Esophagus squamous epithelium (tissue), 5 donors: Measurements from ENCODE around the gene ZNF407. TPM values are rescaled to one million over a fixed set of nuclear protein-coding genes. Genes with fewer than 3 reads are reported as not detected.

Source experiments
- DNase-seq: peaks from one replicate; lab custom pipeline; 2025; lab: John Stamatoyannopoulos, UW
- H3K27ac ChIP-seq, 4 donors: fragments of 200-600 bp; sonication (generic); one replicate each; pipeline ENCODE4 v1.5.1; 2016 to 2019; ENCODE audit warnings: mild to moderate bottlenecking in 1 of 4
- H3K27me3 ChIP-seq, 4 donors: fragments of 200-600 bp; sonication (generic); 1 replicate in 3 of 4; 2 replicates in 1 of 4; pipeline versions ENCODE4 v1.5.1 to v1.6.0; 2017 to 2021; ENCODE audit warnings: antibody characterized with exemption in 1 of 4
- H3K36me3 ChIP-seq, 3 donors: fragments of 200-600 bp; sonication (generic); one replicate each; pipeline ENCODE4 v1.5.1; 2016 to 2019
- H3K4me1 ChIP-seq, 3 donors: fragments of 200-600 bp; sonication (generic); one replicate each; pipeline ENCODE4 v1.5.1; 2017 to 2019
- H3K4me3 ChIP-seq, 4 donors: fragments of 200-600 bp; sonication (generic); 1 replicate in 3 of 4; 2 replicates in 1 of 4; pipeline ENCODE4 v1.5.1; 2016 to 2019; ENCODE audit warnings: mild to moderate bottlenecking in 2 of 4, moderate library complexity in 1 of 4
- H3K9me3 ChIP-seq, 3 donors: fragments of 200-600 bp; sonication (generic); one replicate each; pipeline ENCODE4 v1.5.1; 2016 to 2019
- POLR2A ChIP-seq, 4 donors: fragments of 450-650 bp; IDR thresholded peaks; one replicate each; pipeline ENCODE4 v1.6.1; 2017; ENCODE audit warnings: antibody characterized with exemption in 4 of 4, mild to moderate bottlenecking in 4 of 4, moderate library complexity in 3 of 4
- WGBS, 2 donors: methylation state at CpG; one replicate each; pipeline ENCODE4 v1.1.5; 2018; 5-methylcytosine and 5-hydroxymethylcytosine counted together
- intact Hi-C: fragments of 100-400 bp; cut with DNase I; formaldehyde crosslinking; loops from one replicate; pipeline ENCODE4 v1.15.0; 2022
- total RNA-seq, 4 donors: library from RNA; depleted of rRNA; stranded (reverse); fragments of >200 nt; gene quantifications; one replicate each; pipeline ENCODE4 v1.1.0, GENCODE V29; 2016
- TF ChIP-seq, protein P1 (sequence below), 6 experiments: fragments of 450-650 bp in 4 of 6; fragments of 200-600 bp in 2 of 6; sonication (generic) in 2 of 6; IDR thresholded peaks; one replicate each; pipeline ENCODE4 v1.5.1; 2016 to 2019; ENCODE audit warnings: antibody characterized with exemption in 6 of 6, mild to moderate bottlenecking in 4 of 6, moderate library complexity in 4 of 6
- donor health status: DM: yes; HTN: yes; CAD: no.

ZNF407 gene
- total RNA-seq, 4 donors from 2014 or later = 6.4 to 21.2 (median 13.1) TPM

DNA sequence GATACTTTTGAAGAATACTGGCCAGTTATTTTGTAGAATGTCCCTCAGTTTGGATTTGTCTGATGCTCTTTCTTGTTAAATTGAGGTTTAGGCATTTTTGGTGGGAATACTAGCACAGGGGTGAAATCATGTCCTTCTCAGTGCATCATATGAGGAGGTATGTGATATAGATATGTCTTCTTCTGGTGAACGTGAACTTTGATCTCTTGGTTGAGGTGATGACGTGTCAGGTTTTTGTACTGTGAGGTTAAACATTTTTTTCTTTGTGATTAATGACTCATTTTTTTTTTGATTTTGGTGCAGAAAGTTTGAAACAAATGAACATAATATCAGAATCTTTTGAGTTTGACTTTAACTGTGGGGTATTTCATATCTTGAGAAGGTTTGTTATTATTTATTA lies 11.0 kb downstream of the ZNF407 start:
- H3K4me1 ChIP-seq = no peaks in the 10 kb centered on the region
- no peak overlapping the region for H3K27ac ChIP-seq
- intact Hi-C loops = no loop called here
- no peaks in the 10 kb centered on the region for H3K27me3 ChIP-seq
- H3K4me3 ChIP-seq = no peak overlapping the region
- no peaks in the 10 kb centered on the region for H3K36me3 ChIP-seq
- DNase-seq = no peak
- TF ChIP-seq POLR2A (IDR thresholded peaks at IDR 0.05) = no peak
- TF ChIP-seq, protein P1, sequence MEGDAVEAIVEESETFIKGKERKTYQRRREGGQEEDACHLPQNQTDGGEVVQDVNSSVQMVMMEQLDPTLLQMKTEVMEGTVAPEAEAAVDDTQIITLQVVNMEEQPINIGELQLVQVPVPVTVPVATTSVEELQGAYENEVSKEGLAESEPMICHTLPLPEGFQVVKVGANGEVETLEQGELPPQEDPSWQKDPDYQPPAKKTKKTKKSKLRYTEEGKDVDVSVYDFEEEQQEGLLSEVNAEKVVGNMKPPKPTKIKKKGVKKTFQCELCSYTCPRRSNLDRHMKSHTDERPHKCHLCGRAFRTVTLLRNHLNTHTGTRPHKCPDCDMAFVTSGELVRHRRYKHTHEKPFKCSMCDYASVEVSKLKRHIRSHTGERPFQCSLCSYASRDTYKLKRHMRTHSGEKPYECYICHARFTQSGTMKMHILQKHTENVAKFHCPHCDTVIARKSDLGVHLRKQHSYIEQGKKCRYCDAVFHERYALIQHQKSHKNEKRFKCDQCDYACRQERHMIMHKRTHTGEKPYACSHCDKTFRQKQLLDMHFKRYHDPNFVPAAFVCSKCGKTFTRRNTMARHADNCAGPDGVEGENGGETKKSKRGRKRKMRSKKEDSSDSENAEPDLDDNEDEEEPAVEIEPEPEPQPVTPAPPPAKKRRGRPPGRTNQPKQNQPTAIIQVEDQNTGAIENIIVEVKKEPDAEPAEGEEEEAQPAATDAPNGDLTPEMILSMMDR (IDR thresholded peaks at IDR 0.05) = no peak
- no peaks in the 10 kb centered on the region for H3K9me3 ChIP-seq
- 94 to 95% methylated on average over 2 of the region's 2 CpGs for WGBS, 2 donors

DNA sequence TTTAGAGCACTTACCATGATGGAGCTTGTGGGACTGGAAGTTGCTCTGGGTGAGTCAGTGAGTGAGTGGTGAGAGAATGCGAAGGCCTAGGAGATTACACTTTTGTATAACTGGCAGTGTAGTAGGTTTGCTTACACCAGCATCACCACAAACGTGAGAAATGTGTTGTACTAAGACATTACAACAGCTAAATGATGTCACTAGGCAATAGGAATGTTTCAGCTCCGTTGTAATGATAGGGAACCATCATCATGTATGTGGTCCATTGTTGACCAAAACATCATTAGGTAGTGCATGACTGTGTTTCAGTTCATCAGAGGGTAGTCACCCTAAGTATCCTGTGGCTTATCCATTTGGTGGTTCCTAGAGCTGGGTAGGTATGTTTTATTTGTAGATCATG lies 11.9 kb downstream of the ZNF407 start:
- intact Hi-C loops = no loop called here
- H3K27ac ChIP-seq = no peak overlapping the region
- DNase-seq = no peak
- H3K4me1 ChIP-seq = no peaks in the 10 kb centered on the region
- H3K36me3 ChIP-seq = no peaks in the 10 kb centered on the region
- peaks cover 0 to under 1% (median 0%) of the 10 kb centered on the region in 3 donors for H3K9me3 ChIP-seq
- TF ChIP-seq, protein P1 (IDR thresholded peaks at IDR 0.05) = no peak
- no peak for TF ChIP-seq POLR2A (IDR thresholded peaks at IDR 0.05)
- no peak overlapping the region for H3K4me3 ChIP-seq
- WGBS, 2 donors = 71 to 82% methylated on average over 3 of the region's 3 CpGs
- no peaks in the 10 kb centered on the region for H3K27me3 ChIP-seq

DNA sequence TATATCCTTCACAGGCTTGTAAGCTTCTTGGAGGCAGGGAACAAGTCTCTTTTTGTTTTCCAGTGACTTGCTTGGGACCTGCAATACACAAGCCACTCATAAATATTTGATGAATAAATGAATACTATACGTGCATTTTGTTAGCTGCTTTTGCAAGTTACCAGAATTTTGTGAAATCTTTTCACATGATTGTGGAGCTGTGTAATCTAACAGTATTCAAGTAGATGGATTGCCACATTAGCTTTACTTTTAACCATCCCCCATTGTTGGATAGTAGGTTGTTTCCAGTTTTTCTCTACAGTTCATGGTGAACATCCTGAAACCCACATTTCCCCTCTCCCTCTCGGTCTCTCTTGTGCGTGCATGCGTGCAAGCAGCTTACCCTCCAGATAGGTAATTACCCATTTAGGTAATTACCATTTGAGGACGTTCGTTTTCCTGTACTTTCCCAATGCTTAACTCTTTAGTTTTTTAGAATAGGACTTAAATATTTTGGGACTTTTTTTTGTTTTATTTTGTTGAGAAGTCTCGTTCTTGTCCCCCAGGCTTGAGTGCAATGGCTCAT lies 12.5 kb downstream of the ZNF407 start:
- Histone ChIP-seq H3K27me3 (no peaks in the 10 kb centered on the region), H3K27ac (no peak overlapping the region), H3K36me3 (no peaks in the 10 kb centered on the region), H3K4me1 (no peaks in the 10 kb centered on the region), H3K9me3 (peaks cover 0 to 6% (median 0%) of the 10 kb centered on the region in 3 donors), H3K4me3 (no peak overlapping the region)
- intact Hi-C loops = no loop called here
- 83 to 84% methylated on average over 7 of the region's 7 CpGs for WGBS, 2 donors
- TF ChIP-seq, protein P1 (IDR thresholded peaks at IDR 0.05) = no peak
- TF ChIP-seq POLR2A (IDR thresholded peaks at IDR 0.05) = no peak
- DNase-seq = no peak

- H3K27me3 ChIP-seq = no peaks in the 10 kb centered on the region
- intact Hi-C loops = no loop called here
- no peak for DNase-seq
- 63 to 81% methylated on average over 1 of the region's 1 CpG for WGBS, 2 donors
- H3K4me1 ChIP-seq = no peaks in the 10 kb centered on the region
- H3K9me3 ChIP-seq = peaks cover 0 to 6% (median 0%) of the 10 kb centered on the region in 3 donors
- H3K27ac ChIP-seq = no peak overlapping the region
- TF ChIP-seq POLR2A (IDR thresholded peaks at IDR 0.05) = no peak
- TF ChIP-seq, protein P1 (IDR thresholded peaks at IDR 0.05) = no peak
- H3K4me3 ChIP-seq = no peak overlapping the region
- no peaks in the 10 kb centered on the region for H3K36me3 ChIP-seq
Observed at GRCh38 chr18:74610860-74611259, 13.2 kb downstream of the ZNF407 start.

- H3K27me3 ChIP-seq = no peaks in the 10 kb centered on the region
- H3K9me3 ChIP-seq = peaks cover 0 to 6% (median 0%) of the 10 kb centered on the region in 3 donors
- TF ChIP-seq POLR2A (IDR thresholded peaks at IDR 0.05) = no peak
- TF ChIP-seq, protein P1 (IDR thresholded peaks at IDR 0.05) = no peak
- 86 to 97% methylated on average over 4 of the region's 4 CpGs for WGBS, 2 donors
- no peaks in the 10 kb centered on the region for H3K4me1 ChIP-seq
- intact Hi-C loops = no loop called here
- H3K36me3 ChIP-seq = no peaks in the 10 kb centered on the region
- H3K27ac ChIP-seq = no peak overlapping the region
- H3K4me3 ChIP-seq = no peak overlapping the region
- DNase-seq = no peak
Observed at GRCh38 chr18:74611765-74612164, 14.1 kb downstream of the ZNF407 start.
